Measurements from ENCODE around the gene CELSR1. TPM values are rescaled to one million over a fixed set of nuclear protein-coding genes. Genes with fewer than 3 reads are reported as not detected.

The CELSR1 gene
- total and polyA plus RNA-seq, 2 of the 13 experiments (the other 11 are each of a cell fraction or from before 2014, with no cell fraction given), result 0.78 to 1.8 TPM

DNA sequence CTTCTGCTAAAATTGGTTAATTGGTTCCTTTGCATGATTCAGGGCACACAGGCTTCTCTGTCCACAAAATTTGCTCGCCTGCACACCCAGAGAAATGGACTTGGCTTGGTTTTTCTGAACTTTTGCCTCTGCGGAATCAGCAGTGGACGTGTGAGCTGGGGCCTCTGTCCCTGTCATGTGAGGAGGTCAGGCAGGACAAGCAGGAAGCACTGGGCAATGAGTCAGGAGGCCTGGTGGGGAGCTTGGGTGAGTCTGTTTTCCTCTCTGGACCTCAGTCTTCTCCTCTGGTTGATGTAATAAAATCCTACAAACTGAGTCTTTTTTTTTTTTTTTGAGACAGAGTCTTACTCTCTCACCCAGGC lies 10.4 kb upstream of the CELSR1 start (continued):
- no peak for TF ChIP-seq ZFP37 (CRISPR knock-in tag; IDR thresholded peaks at IDR 0.05; ENCODE audit: borderline replicate concordance)
- no peak for TF ChIP-seq ZMAT3 (CRISPR knock-in tag; conservative IDR thresholded peaks at IDR 0.05)
- TF ChIP-seq, protein P1, sequence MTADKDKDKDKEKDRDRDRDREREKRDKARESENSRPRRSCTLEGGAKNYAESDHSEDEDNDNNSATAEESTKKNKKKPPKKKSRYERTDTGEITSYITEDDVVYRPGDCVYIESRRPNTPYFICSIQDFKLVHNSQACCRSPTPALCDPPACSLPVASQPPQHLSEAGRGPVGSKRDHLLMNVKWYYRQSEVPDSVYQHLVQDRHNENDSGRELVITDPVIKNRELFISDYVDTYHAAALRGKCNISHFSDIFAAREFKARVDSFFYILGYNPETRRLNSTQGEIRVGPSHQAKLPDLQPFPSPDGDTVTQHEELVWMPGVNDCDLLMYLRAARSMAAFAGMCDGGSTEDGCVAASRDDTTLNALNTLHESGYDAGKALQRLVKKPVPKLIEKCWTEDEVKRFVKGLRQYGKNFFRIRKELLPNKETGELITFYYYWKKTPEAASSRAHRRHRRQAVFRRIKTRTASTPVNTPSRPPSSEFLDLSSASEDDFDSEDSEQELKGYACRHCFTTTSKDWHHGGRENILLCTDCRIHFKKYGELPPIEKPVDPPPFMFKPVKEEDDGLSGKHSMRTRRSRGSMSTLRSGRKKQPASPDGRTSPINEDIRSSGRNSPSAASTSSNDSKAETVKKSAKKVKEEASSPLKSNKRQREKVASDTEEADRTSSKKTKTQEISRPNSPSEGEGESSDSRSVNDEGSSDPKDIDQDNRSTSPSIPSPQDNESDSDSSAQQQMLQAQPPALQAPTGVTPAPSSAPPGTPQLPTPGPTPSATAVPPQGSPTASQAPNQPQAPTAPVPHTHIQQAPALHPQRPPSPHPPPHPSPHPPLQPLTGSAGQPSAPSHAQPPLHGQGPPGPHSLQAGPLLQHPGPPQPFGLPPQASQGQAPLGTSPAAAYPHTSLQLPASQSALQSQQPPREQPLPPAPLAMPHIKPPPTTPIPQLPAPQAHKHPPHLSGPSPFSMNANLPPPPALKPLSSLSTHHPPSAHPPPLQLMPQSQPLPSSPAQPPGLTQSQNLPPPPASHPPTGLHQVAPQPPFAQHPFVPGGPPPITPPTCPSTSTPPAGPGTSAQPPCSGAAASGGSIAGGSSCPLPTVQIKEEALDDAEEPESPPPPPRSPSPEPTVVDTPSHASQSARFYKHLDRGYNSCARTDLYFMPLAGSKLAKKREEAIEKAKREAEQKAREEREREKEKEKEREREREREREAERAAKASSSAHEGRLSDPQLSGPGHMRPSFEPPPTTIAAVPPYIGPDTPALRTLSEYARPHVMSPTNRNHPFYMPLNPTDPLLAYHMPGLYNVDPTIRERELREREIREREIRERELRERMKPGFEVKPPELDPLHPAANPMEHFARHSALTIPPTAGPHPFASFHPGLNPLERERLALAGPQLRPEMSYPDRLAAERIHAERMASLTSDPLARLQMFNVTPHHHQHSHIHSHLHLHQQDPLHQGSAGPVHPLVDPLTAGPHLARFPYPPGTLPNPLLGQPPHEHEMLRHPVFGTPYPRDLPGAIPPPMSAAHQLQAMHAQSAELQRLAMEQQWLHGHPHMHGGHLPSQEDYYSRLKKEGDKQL (CRISPR knock-in tag; IDR thresholded peaks at IDR 0.05; ENCODE audit: low read depth), result no peak
- TF ChIP-seq, protein P2, sequence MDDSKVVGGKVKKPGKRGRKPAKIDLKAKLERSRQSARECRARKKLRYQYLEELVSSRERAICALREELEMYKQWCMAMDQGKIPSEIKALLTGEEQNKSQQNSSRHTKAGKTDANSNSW (CRISPR knock-in tag; IDR thresholded peaks at IDR 0.05; ENCODE audit: borderline replicate concordance), result no peak
- TF ChIP-seq ZNF776 (CRISPR knock-in tag; IDR thresholded peaks at IDR 0.05), result no peak
- TF ChIP-seq, protein P3, sequence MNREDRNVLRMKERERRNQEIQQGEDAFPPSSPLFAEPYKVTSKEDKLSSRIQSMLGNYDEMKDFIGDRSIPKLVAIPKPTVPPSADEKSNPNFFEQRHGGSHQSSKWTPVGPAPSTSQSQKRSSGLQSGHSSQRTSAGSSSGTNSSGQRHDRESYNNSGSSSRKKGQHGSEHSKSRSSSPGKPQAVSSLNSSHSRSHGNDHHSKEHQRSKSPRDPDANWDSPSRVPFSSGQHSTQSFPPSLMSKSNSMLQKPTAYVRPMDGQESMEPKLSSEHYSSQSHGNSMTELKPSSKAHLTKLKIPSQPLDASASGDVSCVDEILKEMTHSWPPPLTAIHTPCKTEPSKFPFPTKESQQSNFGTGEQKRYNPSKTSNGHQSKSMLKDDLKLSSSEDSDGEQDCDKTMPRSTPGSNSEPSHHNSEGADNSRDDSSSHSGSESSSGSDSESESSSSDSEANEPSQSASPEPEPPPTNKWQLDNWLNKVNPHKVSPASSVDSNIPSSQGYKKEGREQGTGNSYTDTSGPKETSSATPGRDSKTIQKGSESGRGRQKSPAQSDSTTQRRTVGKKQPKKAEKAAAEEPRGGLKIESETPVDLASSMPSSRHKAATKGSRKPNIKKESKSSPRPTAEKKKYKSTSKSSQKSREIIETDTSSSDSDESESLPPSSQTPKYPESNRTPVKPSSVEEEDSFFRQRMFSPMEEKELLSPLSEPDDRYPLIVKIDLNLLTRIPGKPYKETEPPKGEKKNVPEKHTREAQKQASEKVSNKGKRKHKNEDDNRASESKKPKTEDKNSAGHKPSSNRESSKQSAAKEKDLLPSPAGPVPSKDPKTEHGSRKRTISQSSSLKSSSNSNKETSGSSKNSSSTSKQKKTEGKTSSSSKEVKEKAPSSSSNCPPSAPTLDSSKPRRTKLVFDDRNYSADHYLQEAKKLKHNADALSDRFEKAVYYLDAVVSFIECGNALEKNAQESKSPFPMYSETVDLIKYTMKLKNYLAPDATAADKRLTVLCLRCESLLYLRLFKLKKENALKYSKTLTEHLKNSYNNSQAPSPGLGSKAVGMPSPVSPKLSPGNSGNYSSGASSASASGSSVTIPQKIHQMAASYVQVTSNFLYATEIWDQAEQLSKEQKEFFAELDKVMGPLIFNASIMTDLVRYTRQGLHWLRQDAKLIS (CRISPR knock-in tag; IDR thresholded peaks at IDR 0.05), result no peak
- TF ChIP-seq, protein P4, sequence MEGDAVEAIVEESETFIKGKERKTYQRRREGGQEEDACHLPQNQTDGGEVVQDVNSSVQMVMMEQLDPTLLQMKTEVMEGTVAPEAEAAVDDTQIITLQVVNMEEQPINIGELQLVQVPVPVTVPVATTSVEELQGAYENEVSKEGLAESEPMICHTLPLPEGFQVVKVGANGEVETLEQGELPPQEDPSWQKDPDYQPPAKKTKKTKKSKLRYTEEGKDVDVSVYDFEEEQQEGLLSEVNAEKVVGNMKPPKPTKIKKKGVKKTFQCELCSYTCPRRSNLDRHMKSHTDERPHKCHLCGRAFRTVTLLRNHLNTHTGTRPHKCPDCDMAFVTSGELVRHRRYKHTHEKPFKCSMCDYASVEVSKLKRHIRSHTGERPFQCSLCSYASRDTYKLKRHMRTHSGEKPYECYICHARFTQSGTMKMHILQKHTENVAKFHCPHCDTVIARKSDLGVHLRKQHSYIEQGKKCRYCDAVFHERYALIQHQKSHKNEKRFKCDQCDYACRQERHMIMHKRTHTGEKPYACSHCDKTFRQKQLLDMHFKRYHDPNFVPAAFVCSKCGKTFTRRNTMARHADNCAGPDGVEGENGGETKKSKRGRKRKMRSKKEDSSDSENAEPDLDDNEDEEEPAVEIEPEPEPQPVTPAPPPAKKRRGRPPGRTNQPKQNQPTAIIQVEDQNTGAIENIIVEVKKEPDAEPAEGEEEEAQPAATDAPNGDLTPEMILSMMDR (CRISPR knock-in tag; IDR thresholded peaks at IDR 0.05), result no peak
- no peak for TF ChIP-seq MBNL3 (CRISPR knock-in tag; conservative IDR thresholded peaks at IDR 0.05)
- TF ChIP-seq NKX3-1 (CRISPR knock-in tag; IDR thresholded peaks at IDR 0.05), result no peak
- no peak for TF ChIP-seq MEIS2 (CRISPR knock-in tag; IDR thresholded peaks at IDR 0.05)
- TF ChIP-seq ZFX (CRISPR knock-in tag; IDR thresholded peaks at IDR 0.05; ENCODE audit: low read depth), result peak; percentile 72
- TF ChIP-seq CC2D1A (CRISPR knock-in tag; IDR thresholded peaks at IDR 0.05), result no peak
- TF ChIP-seq SIX1 (CRISPR knock-in tag; IDR thresholded peaks at IDR 0.05; ENCODE audit: borderline replicate concordance), result no peak
- no peak for TF ChIP-seq TSC22D2 (CRISPR knock-in tag; IDR thresholded peaks at IDR 0.05; ENCODE audit: borderline replicate concordance)
- TF ChIP-seq, protein P5, sequence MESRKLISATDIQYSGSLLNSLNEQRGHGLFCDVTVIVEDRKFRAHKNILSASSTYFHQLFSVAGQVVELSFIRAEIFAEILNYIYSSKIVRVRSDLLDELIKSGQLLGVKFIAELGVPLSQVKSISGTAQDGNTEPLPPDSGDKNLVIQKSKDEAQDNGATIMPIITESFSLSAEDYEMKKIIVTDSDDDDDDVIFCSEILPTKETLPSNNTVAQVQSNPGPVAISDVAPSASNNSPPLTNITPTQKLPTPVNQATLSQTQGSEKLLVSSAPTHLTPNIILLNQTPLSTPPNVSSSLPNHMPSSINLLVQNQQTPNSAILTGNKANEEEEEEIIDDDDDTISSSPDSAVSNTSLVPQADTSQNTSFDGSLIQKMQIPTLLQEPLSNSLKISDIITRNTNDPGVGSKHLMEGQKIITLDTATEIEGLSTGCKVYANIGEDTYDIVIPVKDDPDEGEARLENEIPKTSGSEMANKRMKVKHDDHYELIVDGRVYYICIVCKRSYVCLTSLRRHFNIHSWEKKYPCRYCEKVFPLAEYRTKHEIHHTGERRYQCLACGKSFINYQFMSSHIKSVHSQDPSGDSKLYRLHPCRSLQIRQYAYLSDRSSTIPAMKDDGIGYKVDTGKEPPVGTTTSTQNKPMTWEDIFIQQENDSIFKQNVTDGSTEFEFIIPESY (CRISPR knock-in tag; IDR thresholded peaks at IDR 0.05), result no peak
